CD4-positive, alpha-beta T cell treated with Interleukin-17A for 1 hour (primary cell): Measurements from ENCODE around the gene FGF14.

Experiments
- DNase-seq: peaks from one replicate; pipeline ENCODE4 v3.0.0-alpha.2; 2020

The FGF14 gene

DNA sequence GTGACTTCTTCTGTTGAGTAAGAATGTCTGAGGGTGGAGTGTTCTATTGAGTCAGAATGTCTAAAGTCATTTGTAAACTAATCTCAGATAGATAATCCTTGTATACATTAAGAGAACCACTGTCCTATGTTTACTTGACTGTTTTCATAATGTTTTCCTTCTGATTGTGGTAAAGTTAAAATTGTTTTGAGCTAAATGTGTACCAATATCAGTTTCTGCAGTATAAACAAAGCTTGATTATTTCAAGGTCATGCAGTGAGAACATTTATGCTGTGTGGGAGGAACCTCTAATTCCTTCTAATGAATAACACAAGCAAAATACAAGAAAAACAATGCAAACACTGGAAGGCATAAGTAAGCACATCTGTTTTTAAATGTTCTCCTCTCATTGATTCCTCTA lies 434.6 kb downstream of the FGF14 start:
- DNase-seq, result no peak

DNA sequence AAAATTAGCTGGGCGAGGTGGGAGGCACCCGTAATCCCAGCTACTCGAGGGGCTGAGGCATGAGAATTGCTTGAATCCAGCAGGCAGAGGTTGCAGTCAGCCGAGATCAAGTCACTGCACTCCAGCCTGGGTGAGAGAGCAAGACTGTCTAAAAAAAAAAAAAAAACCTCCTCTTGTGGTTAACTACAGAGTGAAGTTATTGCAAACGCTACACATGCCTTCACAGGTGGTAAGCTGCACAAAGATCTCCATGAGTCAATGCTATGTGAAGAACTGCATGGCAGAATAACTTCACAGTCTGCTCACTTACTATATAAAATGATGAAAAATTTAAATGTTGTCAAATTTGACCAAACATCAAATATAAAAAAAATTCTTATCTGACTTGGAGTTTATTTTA lies 436.8 kb downstream of the FGF14 start:
- DNase-seq, result no peak

DNA sequence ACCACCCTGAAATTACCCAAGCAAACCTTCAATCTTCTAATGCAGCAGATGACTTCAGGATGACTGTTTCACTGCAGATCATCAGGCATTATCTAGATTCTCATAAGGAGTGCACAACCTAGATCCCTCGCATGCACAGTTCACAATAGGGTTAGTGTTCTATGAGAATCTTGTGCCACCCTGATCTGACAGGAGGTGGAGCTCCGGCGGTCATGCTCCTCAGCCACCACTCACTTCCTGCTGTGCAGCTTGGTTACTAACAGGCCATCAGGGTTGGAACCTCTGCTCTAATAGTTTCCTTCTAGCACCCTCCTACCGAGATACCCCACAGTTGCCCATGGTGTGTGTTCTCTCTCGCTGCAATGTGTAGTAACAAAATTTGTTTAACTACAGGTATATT lies 442.8 kb downstream of the FGF14 start:
- no peak for DNase-seq

DNA sequence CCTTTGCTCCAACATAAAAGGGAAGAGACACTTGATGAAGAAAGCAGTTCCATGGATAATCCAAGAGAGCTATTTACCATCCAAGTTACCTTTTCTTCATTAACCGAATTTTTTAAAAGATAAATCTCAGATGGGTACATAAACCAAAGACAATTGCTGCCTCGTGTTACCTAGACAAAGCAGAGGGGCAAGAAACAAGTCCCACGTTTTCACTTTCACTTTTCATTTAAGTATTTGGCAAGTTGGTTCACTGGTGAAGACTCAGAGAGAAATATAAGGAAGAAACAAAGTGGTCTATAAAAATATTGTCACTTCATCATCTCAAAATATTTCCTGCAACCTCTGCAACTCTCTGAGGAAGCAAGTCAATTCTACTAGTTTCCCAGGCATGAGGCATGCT lies 446.1 kb downstream of the FGF14 start:
- no peak for DNase-seq

DNA sequence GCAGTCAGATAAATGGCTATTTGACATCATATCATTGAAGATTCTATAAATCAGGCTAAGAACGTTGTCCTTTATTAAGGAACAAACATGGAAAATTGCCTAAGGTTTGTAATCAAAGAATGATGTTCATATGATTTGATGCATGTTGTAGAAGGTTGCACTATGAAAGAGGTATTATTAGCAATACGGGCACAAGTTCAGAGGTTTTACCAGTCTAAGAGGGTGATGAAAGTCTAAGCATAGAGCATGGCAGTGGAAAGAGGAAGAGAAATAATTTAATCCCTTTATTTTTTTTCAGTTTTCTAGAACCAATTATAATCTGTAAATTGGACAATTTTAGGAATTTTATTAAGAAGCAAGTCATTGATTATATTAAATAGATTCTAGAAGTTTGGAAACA lies 450.7 kb downstream of the FGF14 start:
- no peak for DNase-seq

DNA sequence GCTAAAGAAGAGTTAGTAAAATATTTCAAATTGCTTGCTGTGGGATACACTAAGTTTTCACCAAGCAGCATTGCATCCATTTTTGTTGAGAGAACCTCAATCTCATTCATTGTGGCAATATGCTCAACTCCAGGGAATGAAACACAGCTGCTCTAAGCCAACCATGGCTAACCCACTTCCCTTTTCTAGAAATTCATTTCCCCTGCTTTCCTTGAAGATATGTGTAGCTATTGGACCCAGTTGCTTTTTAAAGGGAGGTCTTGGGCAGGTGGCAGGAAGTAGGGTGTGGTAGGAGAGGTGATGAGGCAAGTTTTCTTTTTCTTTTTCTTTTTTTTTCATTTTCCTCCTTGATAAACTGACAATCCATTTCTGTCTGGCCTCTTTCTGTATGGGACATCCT lies 452.2 kb downstream of the FGF14 start:
- no peak for DNase-seq

DNA sequence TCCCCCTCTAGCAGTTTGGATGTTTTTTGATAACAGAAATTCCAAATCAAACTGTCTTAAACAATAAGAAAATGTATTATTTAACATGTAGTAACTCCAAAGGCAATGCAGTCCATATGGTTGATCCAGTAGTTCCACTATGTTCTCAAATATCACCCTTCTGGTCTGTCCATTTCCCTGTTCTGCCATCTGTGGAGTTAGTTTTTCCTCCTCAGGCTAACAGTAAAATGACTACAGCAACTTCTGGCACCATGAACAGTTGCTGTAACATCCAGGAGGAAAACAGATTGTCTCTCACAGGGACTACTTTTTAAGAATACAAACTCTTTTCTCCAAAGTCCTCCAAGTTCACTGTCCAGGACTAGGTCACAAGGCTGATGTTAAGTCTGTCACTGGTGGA lies 455.4 kb downstream of the FGF14 start:
- DNase-seq, result no peak

DNA sequence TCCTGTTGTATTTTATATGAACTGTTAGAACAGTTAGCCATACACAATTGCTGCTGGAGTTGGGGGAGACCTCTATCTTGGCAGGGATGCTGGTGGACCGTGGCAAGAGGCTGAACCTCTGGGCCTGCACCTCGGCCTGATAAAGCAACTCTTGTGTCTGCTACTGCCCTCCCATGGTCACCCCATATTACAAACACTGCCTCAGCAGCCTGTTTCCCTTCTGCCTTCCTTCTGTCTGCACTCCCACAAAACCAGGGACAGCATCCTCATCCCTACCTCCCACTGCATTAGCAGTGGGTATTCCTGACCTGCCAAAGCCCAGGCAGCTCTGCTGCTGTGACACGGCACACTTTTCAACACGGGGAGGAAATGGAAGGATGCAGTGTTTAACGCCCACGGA lies 456.4 kb downstream of the FGF14 start:
- DNase-seq, result no peak

DNA sequence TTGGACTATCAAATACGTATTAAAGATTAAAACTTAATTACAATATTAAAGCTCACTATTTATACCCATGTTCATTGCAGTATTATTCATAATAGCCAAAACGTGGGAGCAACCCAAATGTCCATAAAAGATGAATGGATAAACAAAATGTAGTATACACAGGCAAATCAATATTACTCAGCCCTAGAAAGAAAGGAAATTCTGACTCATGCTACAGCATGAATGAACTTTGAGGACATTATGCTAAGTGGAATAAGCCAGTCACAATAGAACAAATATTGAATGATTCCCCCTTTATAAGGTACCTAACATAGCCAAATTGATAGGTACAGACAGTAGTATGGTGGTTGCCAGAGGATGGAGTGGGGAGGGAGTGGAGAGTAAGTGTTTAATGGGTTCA lies 457.3 kb downstream of the FGF14 start:
- no peak for DNase-seq

DNA sequence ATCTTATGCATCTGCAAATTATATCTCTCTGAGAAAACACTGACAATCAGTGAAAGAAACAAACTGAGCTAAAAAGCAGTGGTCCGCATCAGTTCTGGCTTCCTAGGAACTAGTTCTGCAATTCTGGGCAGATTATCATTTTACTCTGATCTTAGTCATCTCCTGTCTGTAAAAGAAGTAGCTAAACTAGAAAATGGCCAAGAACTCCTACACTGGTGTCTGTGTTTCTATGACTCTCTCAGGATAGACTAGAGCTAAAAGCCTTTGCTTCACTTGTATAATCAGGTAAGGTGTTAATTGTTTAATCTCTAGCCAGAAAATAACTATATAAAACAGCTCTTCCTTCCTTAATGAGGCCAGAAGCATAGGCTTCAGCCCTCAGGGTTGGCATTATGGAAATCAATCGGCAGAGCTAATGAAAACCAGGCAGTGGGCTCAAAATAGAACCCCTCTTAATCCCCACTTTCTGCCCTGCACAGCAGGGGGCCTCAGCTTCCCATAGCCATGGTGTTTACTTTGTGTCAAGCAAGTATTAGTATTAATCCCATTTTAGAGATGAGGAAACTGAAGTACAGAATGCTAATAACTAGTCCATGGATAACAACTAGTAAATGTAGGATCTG lies 459.2 kb downstream of the FGF14 start:
- no peak for DNase-seq

DNA sequence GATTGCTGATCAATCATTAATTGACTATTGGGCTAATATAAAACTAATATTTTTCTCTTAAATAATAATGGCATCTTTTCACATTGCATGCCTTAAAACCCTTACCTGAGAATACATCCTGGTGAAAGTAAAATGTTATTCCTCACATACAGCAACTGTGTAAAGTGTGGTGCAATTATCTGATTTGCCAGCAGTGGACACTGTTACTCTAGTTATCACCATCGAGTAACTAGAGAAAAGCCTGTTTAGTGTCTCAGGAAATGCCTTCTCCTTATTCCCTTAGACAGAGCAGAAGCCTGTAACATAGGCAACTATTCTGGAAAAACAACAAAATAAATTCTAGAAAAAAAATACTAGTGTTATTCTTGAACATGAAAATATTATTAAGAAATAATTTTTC lies 459.8 kb downstream of the FGF14 start:
- DNase-seq, result peak; percentile 13

DNA sequence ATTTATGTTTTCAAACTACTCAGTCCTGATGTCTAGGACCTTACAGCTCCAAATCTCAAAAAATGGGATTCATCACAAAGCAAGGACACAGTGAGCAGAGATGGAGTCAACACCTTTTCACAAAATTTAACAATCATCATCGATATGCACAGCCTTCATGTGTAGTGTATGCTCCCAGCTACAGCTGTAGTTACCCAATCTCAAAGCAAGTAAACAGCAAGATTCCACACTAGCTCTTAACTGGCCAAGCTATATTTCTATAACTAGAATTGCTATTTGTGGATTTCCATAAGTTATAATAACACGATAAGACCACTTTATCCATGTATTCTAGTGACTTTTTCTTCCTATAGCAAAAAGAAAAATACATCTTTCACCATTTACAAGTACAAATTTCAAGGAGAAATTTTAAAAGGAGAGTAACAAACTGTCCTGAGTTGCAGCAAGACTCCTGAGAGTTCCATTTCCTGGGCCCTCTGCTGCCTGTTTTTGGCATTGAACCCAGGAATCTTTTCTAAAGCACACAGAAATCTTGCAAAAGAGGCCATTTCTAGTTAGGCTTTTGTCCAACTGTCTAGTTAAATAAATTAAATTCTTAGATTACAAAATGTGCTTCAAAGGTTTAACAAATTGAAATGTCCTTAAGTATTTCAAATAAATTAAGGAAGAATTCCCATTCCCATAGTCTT lies 460.6 kb downstream of the FGF14 start:
- DNase-seq, result no peak

DNA sequence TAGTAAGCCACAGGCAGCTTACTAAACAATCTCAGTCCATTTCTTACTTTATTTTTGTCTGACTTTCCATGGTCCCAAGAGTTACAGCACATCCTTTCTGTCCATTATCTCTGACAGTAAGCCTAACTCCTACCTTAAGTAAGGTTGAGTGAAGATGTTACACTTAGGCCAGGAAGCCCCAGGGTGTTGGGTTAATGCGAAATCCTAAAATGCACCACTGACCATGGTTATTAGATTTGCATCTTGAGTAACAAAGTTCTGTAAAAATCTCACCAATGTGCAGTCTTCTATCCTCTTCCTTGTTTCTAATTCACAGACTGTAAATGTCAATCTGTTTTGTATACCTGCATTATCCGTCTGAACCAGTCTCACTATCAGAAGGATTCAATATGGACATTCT lies 462.5 kb downstream of the FGF14 start:
- no peak for DNase-seq

DNA sequence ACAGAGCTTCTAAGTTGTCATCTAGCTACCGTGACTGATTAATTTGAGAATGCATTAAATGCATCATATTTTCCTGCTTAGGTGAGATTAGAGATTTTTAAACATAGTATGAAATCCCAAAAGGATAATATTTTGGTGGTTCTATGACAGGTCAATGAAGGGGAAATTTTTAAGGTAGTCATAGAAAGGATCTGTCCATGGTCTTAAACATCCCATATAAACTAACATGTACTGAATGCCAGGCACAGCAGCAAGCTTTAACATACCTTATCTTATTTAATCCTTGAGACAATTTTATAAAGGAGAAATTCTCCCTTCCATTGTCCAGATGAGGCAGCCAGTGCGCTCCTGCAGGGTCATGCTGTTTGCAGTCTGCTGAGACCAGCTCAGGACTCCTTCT lies 466.0 kb downstream of the FGF14 start:
- DNase-seq, result no peak

DNA sequence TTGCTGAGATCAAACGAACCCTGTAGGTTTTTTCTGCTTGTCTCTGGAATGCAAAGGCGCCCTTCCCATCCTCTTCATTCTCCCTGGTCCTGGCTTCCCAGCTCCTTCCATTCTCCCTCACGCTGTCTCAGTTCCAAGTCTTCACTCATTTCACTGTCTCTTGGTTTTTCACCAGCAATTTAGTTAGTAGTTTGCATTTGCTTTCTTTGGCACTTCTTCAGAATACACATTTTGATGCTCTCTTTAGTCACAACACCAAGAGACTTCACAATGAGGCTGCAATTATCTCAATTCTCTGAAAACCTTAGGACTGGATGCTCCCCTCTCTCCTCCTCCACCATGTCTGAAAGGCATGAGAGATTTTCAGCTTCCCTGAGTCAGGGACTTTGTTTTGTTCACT lies 470.7 kb downstream of the FGF14 start:
- no peak for DNase-seq

DNA sequence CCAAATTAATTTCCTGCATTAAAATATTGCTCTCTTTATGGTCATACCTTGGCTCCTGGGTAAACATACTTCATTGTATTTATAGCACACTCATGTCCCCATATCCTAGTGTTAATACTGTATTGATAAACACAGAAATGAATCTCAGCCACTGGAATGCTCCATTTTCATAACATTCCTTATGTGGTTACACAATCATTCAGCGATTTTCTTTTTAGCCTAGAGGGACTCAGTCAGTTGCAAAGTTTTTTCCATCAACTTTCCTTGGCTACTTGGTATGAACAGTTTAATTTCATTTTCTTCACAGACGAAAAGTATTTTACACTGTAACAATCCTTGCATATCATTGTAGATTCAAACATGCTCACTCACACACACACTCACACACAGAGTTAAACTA lies 471.5 kb downstream of the FGF14 start:
- DNase-seq, result no peak

DNA sequence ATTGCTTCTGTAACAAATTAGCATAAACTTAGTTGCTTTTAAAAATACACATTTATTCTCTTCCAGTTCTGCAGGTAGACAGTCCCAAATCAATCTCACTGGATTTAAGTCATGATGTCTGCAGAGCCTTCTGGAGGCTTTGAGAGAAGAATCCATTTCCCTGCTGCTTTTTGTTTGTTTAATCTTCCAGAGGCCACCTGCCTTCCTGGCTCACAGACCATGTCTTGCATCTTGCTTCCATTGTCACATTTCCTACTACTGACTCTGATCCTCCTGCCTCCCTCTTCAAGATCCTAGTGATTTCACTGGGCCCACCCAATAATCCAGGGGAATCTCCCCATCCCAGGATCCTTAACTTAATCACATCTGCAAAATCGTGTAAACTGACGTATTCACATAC lies 476.1 kb downstream of the FGF14 start:
- DNase-seq, result no peak

DNA sequence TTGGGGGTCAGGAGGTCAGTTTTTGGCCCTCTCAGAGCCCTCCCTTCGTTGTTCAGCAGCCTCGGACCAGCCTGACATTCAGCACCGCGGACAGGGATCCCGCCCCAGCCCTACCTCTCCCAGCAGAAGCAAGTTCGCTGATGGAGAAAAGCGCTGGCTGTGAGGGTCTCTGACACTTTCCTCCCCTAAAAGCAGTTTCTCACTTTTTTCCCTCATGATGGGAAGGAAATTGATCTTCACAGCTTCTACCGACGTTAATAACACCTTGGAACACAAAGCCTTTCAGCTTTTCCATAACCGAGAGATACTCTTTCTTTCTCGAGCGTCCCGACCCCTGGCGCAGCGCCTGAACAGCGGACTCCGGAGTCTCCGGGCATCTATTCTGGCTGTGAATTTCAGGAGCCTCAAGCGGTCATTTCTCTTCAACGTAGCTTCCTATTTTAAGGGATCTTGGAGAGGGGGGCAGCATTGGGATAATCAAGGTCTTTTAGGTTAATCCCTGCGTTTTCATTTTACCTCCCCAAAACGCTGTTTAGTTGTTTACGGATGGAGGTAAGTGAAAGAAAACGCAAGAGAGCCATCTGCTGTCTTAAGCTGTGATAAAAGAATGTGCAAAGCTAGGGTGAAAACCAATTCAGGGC lies 482.2 kb downstream of the FGF14 start:
- no peak for DNase-seq

DNA sequence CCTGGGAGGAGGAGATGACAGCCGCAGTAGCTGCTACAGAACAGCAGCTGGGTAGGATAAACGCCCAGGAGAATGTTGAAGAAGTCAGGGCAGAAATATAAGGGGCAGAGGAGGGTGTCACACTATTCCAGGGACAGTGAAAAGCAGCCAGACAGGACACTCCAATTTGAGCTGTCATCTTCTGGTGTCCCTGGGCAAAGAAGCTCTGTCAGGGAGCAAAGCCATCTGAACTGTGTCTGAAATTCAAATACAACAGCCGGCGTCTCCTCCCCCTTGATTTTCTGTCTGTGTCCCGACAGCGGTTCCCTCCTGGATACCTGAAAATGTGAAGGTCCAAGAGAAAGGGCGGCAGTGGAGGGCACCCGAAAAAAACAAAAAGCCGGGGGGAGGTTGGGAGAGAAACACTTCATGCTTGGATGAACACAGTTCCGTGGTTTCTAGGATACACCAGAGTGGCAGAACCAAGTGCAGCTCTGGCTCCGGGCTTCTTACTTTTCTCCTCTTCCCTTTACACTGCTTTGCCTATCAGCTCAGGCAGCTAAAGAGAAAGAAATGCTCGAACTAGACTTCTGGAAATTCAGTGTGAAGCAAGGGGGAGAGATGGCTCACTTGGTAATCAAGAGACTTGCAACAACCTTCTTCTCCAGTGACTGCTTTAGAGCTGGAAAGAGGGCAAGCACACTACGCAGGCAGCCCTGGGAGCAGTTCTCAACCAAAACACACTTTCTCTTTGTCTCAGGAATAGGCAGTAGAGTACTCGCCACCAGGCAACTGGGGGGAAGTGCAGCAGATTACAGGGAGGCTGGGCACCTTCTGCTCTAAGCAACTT lies 483.8 kb downstream of the FGF14 start:
- no peak for DNase-seq

DNA sequence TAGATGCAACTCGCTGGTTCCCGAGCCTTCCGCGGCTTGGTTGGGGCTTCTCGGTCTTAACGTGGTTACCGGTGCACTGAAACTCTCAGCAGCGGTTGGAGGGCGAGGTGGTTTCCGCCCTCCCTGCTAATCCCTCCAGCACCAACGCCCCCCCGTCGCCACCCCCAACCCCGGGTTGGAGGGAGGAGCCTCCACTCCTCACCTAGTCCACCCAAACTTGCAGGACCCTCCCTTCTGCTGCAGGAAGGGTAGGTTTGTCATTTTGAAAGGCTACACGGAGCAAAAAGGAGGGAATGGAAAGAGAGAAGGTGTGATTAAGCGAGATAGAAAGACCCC lies 484.4 kb downstream of the FGF14 start:
- no peak for DNase-seq

DNA sequence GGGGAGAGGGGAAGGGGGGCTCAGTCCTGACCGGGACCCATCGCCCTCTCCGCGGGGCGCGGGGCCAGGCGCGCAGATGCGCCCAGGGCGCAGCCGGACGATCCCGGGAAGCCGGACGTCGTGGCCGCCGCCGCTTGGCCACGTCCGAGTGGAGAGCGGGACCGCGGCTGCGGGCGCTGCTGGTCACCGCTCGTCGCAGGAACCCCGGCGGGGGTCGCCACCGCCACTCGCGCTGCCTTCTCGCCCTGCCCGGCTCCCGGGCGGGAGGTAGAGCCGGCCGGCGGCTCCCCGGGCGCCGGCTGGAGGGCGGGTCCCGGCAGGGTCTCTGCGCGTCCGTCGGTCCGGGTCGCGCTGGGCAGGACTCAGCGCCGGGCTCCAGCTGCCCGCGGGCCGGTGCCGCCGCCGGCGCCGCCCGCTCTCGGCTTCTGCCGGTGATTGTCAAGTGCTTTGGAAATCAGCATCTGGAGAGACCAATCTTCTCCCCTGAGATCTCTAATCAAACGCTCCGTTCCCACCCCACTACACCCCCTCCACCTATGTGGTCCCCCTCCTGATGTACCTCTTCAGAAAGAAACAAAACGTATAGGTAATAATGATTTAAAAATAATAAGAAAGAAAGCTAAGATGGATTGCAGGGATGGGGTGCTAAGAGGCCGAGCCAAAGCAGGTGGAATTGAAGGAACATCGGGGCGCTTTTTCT lies 484.9 kb downstream of the FGF14 start:
- DNase-seq, result no peak

DNA sequence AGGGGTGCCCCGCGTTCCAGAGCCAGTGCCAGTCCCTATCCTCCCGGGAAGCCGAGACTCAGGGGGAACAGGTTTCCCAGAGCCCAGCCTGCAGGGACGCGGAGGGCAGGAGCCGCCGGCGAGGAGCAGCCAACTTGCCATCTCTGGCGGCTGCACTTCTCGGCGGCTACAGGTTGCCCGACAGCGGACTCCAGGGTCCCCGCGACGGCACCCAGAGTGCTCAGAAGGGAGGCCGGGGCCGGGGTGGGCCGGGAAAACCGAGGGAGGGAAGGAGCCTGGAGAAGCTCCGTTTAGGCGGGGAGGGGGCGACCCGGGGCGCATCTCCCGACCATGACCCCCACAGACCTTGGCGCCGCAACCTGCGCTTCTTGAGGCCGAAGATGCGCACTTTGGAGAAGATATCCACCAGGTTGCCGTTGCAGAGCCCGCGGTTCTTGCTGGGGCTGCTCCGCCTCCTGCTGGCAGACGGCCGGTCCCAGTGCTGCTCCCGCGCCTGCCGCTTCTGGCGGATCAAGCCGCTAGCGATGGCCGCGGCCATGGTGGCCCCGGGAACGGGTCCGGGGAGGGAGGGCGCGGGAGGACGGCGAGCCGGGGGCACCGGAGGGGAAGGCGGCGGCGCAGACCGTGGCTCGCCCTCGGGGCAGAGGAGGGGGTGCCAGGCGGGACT lies 485.6 kb downstream of the FGF14 start:
- DNase-seq, result no peak

DNA sequence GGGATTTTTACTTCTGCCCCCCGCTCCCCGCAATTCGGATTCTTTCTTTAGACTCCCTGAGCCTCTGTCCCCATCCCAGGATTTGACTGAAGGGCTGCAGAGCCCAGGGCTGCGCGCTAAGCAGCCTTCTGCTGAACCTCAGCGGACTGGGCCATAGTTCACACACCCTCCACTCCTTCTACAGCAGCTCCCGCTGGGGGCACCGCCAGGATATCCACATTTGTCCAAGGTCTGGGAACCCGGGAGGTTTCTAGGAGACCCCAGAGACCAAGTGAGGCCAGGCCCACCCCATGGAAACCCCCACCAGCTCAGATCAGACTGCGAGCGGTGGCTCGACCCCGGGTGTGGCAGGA lies 486.1 kb downstream of the FGF14 start:
- DNase-seq, result no peak
